KOPT-K1 (cell line): Measurements from ENCODE around the gene YBX2.

Experiments used
- H3K27ac ChIP-seq: fragments of 200-600 bp; sonication (generic); 2 replicates; pipeline ENCODE4 v1.5.1; 2016; ENCODE audit warnings: antibody characterized with exemption, mild to moderate bottlenecking, low read depth, low read length; ENCODE audit not compliant: poor library complexity, severe bottlenecking
- H3K36me3 ChIP-seq: fragments of 200-600 bp; sonication (generic); 2 replicates; pipeline ENCODE4 v1.5.1; 2017; ENCODE audit warnings: antibody characterized with exemption, mild to moderate bottlenecking, low read length, moderate library complexity; ENCODE audit not compliant: insufficient read depth
- H3K9me3 ChIP-seq: fragments of 200-600 bp; sonication (generic); 2 replicates; pipeline ENCODE4 v1.5.1; 2017; ENCODE audit warnings: antibody characterized with exemption, low read length, mild to moderate bottlenecking; ENCODE audit not compliant: insufficient read depth, poor library complexity, severe bottlenecking

The YBX2 gene

DNA sequence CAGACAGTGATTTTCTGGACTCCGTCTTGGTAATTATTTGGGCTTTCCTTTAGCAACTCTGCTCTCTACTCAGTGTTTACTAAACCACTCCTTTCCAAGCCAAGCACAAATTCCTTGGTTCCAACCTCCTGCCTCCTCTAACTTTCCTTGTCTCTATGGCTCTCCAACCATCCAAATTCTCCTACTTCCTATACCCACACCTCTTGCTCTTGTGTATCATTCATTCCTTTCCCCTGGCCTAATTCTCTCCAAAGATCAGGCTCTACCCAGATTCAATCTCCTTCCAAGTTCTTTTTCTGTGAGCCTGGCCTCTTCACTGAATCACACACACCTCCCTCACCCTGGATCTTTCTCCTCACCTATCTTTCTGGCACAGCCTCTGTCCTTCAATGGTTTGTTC, 33.6 kb upstream of the YBX2 start:
- Histone ChIP-seq H3K27ac (peak overlapping the region; percentile 89), H3K36me3 (peaks cover 40% of the 10 kb centered on the region)

DNA sequence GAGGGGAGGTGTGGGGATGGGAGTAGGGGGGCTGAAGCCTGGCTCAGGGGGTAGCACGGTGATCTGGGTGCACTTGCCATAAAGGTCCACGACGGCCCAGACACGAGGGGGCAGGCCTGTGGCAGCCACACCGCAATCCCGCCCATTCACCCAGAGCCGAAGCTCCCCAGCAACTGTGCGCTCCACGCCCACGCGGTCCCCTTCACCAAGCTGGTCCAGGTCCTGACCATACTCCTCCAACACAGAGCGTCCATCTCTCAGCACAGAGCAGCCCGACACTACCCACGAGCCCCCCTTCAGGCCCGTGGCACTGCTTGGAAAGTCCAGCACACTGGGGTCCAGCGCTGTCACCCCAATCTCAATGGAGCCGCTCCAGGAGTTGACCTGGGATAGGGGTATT, 33.1 kb upstream of the YBX2 start:
- Histone ChIP-seq H3K36me3 (peaks cover 45% of the 10 kb centered on the region), H3K27ac (no peak overlapping the region), H3K9me3 (no peaks in the 10 kb centered on the region)

More for the DNA sequence above, 33.6 kb upstream of the YBX2 start:
- H3K9me3 ChIP-seq: no peaks in the 10 kb centered on the region

DNA sequence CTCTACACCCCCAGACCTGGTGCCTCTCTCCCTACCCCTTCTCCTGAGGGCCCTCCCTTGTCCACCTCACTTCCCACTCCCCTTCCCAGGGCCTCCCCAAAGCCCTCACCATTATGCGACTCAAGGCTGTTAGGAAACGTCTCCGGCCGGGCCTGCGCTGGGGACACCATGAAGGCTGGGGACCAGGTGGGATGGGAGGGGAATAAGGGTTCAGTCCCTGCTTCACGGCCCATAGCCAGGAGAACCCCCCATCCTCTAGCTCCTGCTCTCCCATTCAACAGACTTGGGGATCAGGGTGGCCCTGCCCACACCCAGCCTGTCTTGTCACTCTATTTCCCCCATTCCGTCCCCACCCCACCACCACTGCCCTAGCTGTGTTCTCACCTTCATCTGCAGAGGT, 32.6 kb upstream of the YBX2 start:
- Histone ChIP-seq H3K9me3 (no peaks in the 10 kb centered on the region), H3K27ac (no peak overlapping the region), H3K36me3 (peaks cover 50% of the 10 kb centered on the region)

DNA sequence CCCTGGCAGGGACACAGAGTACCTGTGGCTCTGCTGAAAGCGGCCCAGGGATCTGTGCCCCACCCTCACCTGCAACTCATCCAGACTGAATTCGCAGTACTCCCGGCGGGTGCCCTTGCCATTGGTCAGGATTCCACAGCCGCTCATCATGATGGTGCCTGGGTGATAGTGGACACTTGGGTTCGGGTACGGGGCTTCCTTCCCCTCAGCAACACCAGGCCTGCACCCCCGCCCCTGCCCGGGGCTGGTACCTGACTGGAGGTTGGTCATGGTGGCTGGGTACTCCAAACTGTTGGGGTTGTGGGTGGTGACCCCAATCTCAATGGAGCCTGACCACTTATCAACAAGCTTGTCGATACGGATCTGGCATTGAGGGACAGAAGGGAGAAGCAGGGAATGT, 31.7 kb upstream of the YBX2 start:
- no peaks in the 10 kb centered on the region for H3K9me3 ChIP-seq
- H3K36me3 ChIP-seq: peaks cover 59% of the 10 kb centered on the region
- H3K27ac ChIP-seq: no peak overlapping the region

DNA sequence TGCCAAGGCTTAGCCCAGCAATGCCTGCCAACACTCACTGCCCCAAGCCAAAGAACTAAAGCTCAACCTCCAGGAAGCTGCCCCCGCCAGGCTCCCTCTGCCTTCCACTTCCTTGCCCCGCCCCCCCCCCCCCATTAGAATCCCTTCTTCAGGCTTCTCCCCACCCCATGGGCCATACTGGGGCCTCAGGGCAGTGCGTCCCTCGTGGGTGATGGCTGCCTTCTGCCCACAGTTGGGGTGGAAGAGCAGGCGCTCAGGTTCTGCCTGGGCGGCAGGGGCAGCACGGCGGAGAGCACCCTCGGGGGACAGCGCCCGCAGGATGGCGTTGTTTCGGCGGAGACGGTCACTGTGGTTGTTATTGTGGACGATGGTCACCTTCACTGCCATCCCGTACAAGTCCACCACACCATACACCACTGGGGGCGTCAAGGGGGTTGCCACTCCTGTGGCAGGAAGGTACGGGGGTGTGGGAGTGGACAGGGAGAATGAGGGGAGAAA, 30.6 kb upstream of the YBX2 start:
- no peaks in the 10 kb centered on the region for H3K9me3 ChIP-seq
- peaks cover 70% of the 10 kb centered on the region for H3K36me3 ChIP-seq
- no peak overlapping the region for H3K27ac ChIP-seq

DNA sequence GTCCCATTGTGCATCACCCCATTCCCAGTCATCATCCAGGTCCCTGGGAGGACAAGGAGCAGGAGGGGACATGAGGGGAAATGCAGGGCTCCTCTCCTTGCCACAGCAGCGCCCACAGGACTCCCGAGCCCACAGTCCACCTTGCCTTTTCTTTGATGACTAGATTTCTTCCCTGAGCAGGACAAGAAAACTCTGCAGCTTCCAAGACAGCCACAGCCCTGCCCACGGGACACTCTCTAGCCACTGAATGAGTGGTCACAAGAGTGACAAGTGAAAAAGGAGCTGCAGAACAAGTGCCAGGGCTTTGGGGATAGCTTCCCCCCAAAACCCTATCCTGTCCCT, 30.0 kb upstream of the YBX2 start:
- H3K9me3 ChIP-seq: no peaks in the 10 kb centered on the region
- H3K36me3 ChIP-seq: peaks cover 71% of the 10 kb centered on the region
- no peak overlapping the region for H3K27ac ChIP-seq

DNA sequence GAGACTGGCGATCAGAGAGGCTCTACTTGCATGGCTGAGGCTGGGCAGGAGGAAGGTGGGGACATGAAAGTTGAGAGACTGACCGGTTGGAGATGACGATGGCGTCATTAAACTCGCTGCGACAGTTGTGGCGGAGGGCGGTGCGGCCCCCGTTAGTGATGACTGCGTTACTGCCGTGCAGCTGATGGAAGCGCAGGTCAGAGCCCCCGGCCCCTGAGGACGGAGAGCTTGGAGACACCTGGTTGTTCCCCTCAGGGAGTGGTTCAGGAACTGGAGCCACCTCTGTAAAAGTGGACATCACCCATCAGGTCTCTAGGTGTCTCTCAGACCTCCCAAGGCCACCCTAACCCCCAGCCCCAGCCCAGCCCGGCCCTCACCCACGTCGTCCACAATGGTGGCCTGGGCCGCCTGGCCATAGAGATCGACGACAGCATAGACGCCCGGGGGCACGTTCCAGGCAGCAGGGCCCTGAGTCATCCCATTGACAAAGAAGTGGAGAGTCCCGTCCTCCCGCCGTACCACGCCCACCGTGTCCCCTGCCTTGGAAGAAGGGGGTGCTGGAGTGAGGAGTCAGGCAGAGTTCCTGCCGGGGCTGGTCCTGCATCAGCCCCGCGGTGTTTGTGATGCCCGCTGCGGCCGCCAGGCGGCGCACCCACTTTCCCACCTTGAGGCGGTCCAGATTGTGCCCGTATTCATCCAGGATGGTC, 29.4 kb upstream of the YBX2 start:
- H3K9me3 ChIP-seq: no peaks in the 10 kb centered on the region
- H3K36me3 ChIP-seq: peaks cover 74% of the 10 kb centered on the region
- H3K27ac ChIP-seq: no peak overlapping the region

DNA sequence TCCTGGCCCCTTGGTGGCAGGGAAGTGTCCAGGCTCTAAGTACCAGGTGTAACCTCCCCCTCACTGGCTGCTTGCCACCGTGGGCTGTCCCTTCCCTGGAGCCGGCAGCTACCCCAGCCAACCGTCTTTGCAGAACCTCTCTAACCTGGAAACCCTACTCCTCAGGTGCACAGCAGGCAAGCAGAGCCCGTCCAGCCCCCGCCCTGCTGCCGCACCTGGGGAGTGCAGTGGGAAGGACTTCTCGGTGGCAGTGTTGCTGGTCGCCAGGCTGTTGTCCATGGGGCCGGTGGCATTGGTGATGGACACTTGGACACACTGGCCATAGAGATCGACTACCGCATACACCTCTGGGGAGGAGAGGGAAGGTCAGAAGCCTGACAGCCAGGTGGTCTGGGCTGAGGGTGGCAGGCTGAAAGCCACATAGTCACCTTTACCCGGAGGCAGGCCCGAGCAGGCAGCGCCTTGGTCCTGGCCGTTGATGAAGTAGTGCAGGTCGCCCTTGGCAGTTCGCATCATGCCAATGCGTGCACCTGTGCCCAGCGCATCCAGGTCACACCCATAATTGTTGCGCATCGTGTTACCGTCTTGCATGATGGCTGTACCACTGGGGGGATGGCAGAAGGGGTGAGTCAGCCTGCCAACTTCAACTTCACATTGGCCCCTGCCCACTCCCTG, 28.2 kb upstream of the YBX2 start:
- Histone ChIP-seq H3K36me3 (peaks cover 86% of the 10 kb centered on the region), H3K27ac (no peak overlapping the region)

DNA sequence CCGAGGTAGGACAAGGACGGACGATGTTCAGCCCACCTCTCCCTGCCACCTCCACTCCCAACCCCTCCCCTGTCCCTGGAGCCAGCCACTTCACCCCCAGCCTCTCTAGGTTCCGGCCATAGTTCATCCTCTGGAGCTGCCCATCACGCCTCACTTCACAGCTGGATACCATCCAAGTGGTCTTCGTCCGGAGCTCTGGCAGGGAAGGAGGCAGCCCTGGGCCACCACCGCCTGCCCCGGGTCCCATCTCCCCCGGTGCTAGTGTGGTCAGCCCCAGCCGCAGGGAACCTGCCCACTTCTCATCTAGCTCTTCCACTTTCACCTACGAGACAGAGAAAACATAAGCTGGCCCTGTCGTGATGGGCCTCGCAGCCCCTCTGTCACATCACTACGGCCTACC, 27.0 kb upstream of the YBX2 start:
- H3K9me3 ChIP-seq: no peaks in the 10 kb centered on the region
- peaks cover 89% of the 10 kb centered on the region for H3K36me3 ChIP-seq
- H3K27ac ChIP-seq: no peak overlapping the region

More for the DNA sequence above, 28.2 kb upstream of the YBX2 start:
- no peaks in the 10 kb centered on the region for H3K9me3 ChIP-seq

DNA sequence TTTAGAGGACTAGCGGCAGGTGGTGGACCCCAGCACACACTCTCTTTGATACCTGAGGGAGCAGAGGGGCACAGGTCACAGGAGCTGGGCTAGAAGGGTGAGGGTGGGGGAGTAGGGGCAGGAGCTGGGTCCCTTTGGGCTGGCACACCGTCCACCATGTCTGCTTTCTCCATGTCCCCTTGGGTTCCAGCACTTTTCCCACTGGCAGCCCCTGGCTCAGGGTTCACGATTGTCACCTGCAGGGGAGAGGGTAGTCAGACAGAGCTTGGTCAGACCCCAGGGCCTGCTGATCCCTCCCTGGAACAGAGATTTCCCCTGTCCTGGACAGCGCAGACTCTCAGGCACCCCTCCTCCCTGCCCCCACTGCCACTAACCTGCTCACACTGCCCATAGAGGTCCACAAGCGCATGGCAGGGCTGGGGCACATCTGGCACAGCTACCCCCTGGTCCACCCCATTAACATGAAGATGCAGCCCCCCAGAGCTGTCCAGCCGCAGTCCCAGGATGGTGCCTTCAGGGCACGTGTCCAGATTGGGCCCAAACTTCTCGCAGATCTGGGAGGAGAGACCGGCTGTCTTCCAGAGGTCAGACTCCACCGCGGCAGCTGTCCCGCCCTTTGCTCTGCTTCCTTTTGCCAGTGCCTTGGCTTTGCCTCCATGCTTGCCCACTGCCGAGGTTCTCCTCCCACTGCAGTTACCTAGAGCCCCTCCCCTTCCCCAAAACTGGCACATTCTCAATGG, 23.9 kb upstream of the YBX2 start:
- no peak overlapping the region for H3K27ac ChIP-seq
- H3K36me3 ChIP-seq: peaks cover 73% of the 10 kb centered on the region
- H3K9me3 ChIP-seq: no peaks in the 10 kb centered on the region

DNA sequence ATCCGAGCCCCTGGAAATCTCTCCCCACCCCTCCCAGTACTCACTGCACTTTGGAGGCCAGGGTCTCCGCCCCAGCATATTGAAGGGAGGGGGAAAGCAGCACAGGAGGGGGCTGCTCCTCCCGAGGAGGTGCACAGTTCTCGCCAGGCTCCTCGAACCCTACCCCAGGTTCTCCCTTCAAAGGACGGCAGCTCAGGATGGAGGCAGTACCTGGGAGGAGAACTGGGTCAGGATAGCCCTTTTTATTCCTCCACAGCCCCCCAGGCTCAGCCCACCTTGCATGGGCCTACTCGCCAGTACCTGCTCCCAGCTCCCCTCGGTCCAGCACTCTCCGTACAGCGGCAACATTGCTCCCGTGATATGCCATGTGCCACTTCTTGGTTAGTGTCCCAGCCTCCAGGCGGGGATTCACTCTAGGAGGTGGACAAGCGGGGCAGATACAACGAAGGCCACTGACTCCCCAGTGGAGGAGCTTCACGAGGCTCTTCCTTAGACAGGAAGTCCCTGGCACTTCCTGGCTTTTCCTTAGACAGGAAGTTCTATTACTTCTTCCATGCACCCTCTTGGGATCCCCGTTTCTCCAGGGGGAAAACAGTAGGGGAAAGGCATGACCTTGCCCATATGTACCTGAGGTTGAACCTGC, 22.8 kb upstream of the YBX2 start:
- peaks cover 73% of the 10 kb centered on the region for H3K36me3 ChIP-seq

DNA sequence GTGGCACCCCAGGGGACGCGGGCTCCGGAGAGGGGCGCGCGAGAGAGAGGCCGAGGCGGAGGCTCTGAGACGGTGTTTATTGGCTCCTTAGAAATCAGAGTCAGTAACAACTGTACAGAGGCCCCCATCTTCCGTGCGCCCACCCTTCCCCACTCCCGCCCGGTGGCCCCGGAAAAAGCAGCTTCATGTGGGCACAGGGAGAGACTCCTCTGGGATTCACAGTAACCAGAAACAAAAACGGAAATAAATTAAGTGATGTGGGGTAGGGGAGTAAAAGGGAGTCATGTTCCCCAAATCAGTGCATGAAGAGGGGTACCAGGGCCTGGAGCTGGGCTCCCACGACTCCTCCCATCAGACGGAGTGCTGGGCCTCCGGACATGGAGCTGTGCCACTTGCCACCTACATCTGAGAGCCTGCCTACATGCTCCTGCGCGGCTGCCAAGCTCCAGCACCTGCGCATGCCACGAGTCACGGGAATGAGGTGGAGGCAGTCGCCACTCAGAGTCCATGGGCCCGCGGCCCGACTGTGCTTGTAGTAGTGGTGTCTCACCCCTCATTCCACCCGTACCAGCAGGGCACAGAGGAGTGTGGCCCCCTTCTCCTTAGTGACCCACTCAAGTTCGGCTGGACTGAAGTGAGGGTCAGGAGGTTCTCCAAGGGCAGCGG, 21.3 kb upstream of the YBX2 start:
- H3K36me3 ChIP-seq: peaks cover 73% of the 10 kb centered on the region

More for the DNA sequence above, 22.8 kb upstream of the YBX2 start:
- Histone ChIP-seq H3K27ac (no peak overlapping the region), H3K9me3 (no peaks in the 10 kb centered on the region)

DNA sequence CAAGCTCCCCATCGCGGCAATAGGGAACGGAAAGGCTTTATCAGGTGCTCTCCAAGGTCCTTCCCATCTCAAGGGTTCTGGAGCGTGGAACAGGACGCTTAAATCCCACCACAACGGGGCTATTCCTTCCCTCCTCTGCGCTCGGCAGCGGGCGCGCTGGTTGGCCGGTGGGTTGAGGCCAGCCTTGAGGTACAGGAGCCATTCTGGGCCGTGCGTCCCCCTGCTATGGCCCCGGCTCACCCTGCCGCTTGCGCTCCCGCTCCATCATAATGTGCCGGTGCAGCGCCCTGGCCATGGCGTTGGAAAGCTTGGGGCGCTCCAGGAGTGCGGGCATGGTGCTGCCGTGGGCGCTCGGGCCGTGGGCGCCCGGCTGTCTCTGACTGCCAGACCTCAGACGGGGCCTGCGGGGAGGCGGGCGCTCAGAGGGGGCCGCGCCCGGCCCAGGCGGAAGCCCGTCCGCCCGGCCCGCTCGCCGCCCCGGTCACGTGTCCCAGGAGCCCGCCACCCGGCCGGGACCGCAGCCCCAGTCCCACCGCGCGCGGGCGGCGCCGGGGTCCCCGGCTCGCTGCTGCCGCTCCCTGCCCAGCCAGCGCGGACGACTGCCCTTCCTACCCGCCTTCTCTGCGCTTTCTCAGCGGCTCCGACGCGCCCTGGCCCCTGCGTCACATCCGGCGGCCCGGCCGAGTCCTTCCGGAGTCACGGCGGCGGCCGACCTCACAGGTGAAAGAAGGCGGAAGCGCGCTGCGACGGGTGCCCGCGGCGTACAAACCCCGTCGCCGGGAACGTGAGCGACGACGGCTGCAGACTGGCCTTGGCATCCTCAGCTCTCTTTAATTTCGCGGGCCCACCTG, 20.5 kb upstream of the YBX2 start, which contains the start of gene GPS2:
Gene GPS2 (minus strand): TSS at position 642 of the 851 bp plus-strand sequence. CDS start 308 bp downstream, at position 334.
- Histone ChIP-seq H3K27ac (peak within 1 kb of the TSS; percentile 78), H3K36me3 (peaks cover 73% of the 10 kb centered on the region), H3K9me3 (no peaks in the 10 kb centered on the region)

More for the DNA sequence above, 21.3 kb upstream of the YBX2 start:
- Histone ChIP-seq H3K27ac (peak overlapping the region; percentile 78), H3K9me3 (no peaks in the 10 kb centered on the region)
